GM18951 (cell line): Measurements from ENCODE around the gene ACACA.

Experiments used
- POLR2A ChIP-seq: IDR thresholded peaks from 4 replicates; pipeline ENCODE4 v1.6.1; 2011; ENCODE audit warnings: mild to moderate bottlenecking; ENCODE audit not compliant: insufficient read length, insufficient read depth; ENCODE audit errors: extremely low read depth
- in situ Hi-C: fragments of 300-500 bp; cut with MboI; formaldehyde crosslinking; loops from one replicate; pipeline ENCODE4 v1.12.0; 2022; ENCODE audit warnings: low sequenced_read_pairs, mixed read lengths, inconsistent platforms; ENCODE audit not compliant: unreplicated experiment

ACACA gene

GRCh38 chr17:37121616-37122015 lies 285.0 kb downstream of the ACACA start:
- TF ChIP-seq POLR2A = no peak
- in situ Hi-C loops = no loop called here

GRCh38 chr17:37118366-37119137 lies 288.1 kb downstream of the ACACA start:
- TF ChIP-seq POLR2A = no peak
- in situ Hi-C loops = no loop called here

GRCh38 chr17:37117373-37118142 lies 289.1 kb downstream of the ACACA start:
- no peak for TF ChIP-seq POLR2A
- in situ Hi-C loops = no loop called here

- in situ Hi-C loops = no loop called here
- TF ChIP-seq POLR2A = no peak
These were observed 289.9 kb downstream of the ACACA start for GRCh38 chr17:37116671-37117185.

- TF ChIP-seq POLR2A = no peak
- in situ Hi-C loops = no loop called here
These were observed 295.3 kb downstream of the ACACA start for GRCh38 chr17:37111329-37111728.

GRCh38 chr17:37110746-37111145 lies 295.9 kb downstream of the ACACA start:
- in situ Hi-C loops = no loop called here
- TF ChIP-seq POLR2A = no peak

GRCh38 chr17:37109731-37110710 lies 296.6 kb downstream of the ACACA start:
- no peak for TF ChIP-seq POLR2A
- in situ Hi-C loops = no loop called here

- in situ Hi-C loops = no loop called here
These were observed 297.5 kb downstream of the ACACA start for GRCh38 chr17:37109106-37109505.

GRCh38 chr17:37107406-37108083 lies 299.1 kb downstream of the ACACA start:
- in situ Hi-C loops = no loop called here
- no peak for TF ChIP-seq POLR2A

More at GRCh38 chr17:37109106-37109505, 297.5 kb downstream of the ACACA start:
- TF ChIP-seq POLR2A = no peak

GRCh38 chr17:37106049-37106448 lies 300.6 kb downstream of the ACACA start:
- in situ Hi-C loops = no loop called here
- TF ChIP-seq POLR2A = no peak

- no peak for TF ChIP-seq POLR2A
- in situ Hi-C loops = no loop called here
These were observed 303.4 kb downstream of the ACACA start for GRCh38 chr17:37103231-37103630.

- no peak for TF ChIP-seq POLR2A
- in situ Hi-C loops = no loop called here
These were observed 305.3 kb downstream of the ACACA start for GRCh38 chr17:37101306-37101705.
